Tibial nerve (tissue), 4 donors: Measurements from ENCODE around the gene BCAT1. TPM values are rescaled to one million over a fixed set of nuclear protein-coding genes. Genes with fewer than 3 reads are reported as not detected.

Source experiments
- DNase-seq, 2 donors: peaks; one replicate each; pipeline ENCODE4 v3.0.0-alpha.2; 2019; ENCODE audit warnings: low spot score in 2 of 2
- H3K27ac ChIP-seq, 4 donors: fragments of 200-600 bp; sonication (generic) in 3 of 4; one replicate each; pipeline ENCODE4 v1.5.1; 2017 to 2019; ENCODE audit warnings: mild to moderate bottlenecking in 1 of 4
- H3K27me3 ChIP-seq, 2 donors: fragments of 200-600 bp; sonication (generic) in 1 of 2; one replicate each; pipeline versions ENCODE4 v1.5.1 to v1.6.0; 2017 to 2019
- H3K36me3 ChIP-seq, 3 donors: fragments of 200-600 bp; sonication (generic); one replicate each; pipeline ENCODE4 v1.5.1; 2018 to 2019
- H3K4me1 ChIP-seq, 4 donors: fragments of 200-600 bp; sonication (generic) in 3 of 4; one replicate each; pipeline ENCODE4 v1.5.1; 2017 to 2019
- H3K4me3 ChIP-seq, 4 donors: fragments of 200-600 bp; sonication (generic) in 3 of 4; one replicate each; pipeline ENCODE4 v1.5.1; 2017 to 2019; ENCODE audit warnings: mild to moderate bottlenecking in 1 of 4, moderate library complexity in 1 of 4
- H3K9me3 ChIP-seq, 4 donors: fragments of 200-600 bp; sonication (generic) in 3 of 4; one replicate each; pipeline ENCODE4 v1.5.1; 2017 to 2019
- EP300 ChIP-seq, 2 donors: sonication (generic); formaldehyde crosslinking; IDR thresholded peaks; one replicate each; pipeline ENCODE4 v1.6.1; 2017; ENCODE audit warnings: antibody characterized with exemption in 2 of 2, mild to moderate bottlenecking in 1 of 2
- POLR2A ChIP-seq, 2 donors: fragments of 450-650 bp; IDR thresholded peaks; one replicate each; pipeline ENCODE4 v1.6.1; 2017; ENCODE audit warnings: antibody characterized with exemption in 2 of 2, mild to moderate bottlenecking in 2 of 2, moderate library complexity in 2 of 2
- WGBS, 2 donors: methylation state at CpG; one replicate each; pipeline ENCODE4 v1.1.5; 2018; 5-methylcytosine and 5-hydroxymethylcytosine counted together
- total RNA-seq, 4 donors: library from RNA; depleted of rRNA; stranded (reverse); fragments of >200 nt; gene quantifications; one replicate each; pipeline ENCODE4 v1.1.0, GENCODE V29; 2016
- TF ChIP-seq, protein P1 (sequence below), 5 experiments: fragments of 200-600 bp in 3 of 5; fragments of 450-650 bp in 2 of 5; sonication (generic) in 3 of 5; IDR thresholded peaks; one replicate each; pipeline ENCODE4 v1.5.1; 2016 to 2019; ENCODE audit warnings: antibody characterized with exemption in 5 of 5, mild to moderate bottlenecking in 3 of 5, moderate library complexity in 2 of 5

Gene BCAT1, protein sequence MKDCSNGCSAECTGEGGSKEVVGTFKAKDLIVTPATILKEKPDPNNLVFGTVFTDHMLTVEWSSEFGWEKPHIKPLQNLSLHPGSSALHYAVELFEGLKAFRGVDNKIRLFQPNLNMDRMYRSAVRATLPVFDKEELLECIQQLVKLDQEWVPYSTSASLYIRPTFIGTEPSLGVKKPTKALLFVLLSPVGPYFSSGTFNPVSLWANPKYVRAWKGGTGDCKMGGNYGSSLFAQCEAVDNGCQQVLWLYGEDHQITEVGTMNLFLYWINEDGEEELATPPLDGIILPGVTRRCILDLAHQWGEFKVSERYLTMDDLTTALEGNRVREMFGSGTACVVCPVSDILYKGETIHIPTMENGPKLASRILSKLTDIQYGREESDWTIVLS
- total RNA-seq: 10 to 100 TPM; 17.8 to 41.1 (median 35.0) TPM

DNA sequence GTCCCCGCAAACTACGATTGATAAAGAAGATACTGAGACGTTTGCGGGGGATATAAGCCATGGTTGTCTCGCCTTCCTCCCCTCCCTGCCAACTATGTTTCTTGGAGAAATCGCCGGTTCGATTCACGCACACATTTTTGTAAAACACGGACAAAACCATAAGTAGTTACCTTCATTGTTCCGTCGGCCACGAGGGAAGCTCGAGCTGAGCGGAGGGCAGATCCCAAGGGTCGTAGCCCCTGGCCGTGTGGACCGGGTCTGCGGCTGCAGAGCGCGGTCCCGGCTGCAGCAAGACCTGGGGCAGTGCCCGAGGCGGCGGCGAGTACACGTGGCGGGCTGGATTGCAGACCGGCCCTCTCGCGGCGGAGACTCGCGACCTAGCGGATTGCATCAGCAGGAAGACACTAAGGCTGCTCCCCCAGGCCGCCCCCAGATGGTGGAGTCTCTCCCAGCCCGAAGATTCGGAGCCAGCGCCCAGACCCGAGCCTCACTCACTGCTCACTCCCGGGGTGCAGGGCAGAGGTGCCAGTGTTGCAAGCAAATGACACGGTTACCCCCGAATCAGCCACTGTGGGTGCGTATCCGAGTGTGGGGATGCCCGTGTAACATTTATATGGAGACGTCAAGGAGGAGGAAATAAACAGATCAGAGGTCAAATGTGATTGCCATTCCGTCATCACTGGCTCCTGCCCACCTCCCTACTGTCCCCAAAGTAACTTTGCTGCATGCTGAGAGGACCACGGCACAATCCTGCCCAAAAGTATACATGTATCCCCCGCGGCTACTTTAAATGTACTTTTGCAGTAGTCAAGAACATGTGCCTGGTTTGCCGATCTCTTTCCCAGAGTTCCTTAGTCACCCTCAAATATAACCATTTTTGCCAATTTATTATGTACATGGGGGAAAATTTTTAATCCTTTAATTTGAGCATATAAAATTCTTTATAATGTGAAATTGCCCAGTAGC is at the start of gene BCAT1:
TSS of gene BCAT1 (minus strand) at position 345 of the 966 bp plus-strand sequence. CDS start at position 176, 169 bp downstream.
- Histone ChIP-seq H3K4me1 (peaks cover 0 to 9% (median 0%) of the 10 kb centered on the region in 4 donors), H3K27ac (peak within 1 kb of the TSS in 3 of 4 donors; percentile 7 to 69 (median 31)), H3K36me3 (no peaks in the 10 kb centered on the region), H3K27me3 (no peaks in the 10 kb centered on the region), H3K9me3 (no peaks in the 10 kb centered on the region), H3K4me3 (peak within 1 kb of the TSS; percentile 36 to 81 (median 52))
- 8 to 10% methylated on average over 38 to 44 of the region's 52 CpGs for WGBS, 2 donors
- DNase-seq: peak; percentile 46 to 58
- TF ChIP-seq, protein P1, sequence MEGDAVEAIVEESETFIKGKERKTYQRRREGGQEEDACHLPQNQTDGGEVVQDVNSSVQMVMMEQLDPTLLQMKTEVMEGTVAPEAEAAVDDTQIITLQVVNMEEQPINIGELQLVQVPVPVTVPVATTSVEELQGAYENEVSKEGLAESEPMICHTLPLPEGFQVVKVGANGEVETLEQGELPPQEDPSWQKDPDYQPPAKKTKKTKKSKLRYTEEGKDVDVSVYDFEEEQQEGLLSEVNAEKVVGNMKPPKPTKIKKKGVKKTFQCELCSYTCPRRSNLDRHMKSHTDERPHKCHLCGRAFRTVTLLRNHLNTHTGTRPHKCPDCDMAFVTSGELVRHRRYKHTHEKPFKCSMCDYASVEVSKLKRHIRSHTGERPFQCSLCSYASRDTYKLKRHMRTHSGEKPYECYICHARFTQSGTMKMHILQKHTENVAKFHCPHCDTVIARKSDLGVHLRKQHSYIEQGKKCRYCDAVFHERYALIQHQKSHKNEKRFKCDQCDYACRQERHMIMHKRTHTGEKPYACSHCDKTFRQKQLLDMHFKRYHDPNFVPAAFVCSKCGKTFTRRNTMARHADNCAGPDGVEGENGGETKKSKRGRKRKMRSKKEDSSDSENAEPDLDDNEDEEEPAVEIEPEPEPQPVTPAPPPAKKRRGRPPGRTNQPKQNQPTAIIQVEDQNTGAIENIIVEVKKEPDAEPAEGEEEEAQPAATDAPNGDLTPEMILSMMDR (IDR thresholded peaks at IDR 0.05): peak in 1 of 5 experiments; percentile 33
- TF ChIP-seq POLR2A (IDR thresholded peaks at IDR 0.05): no peak

DNA sequence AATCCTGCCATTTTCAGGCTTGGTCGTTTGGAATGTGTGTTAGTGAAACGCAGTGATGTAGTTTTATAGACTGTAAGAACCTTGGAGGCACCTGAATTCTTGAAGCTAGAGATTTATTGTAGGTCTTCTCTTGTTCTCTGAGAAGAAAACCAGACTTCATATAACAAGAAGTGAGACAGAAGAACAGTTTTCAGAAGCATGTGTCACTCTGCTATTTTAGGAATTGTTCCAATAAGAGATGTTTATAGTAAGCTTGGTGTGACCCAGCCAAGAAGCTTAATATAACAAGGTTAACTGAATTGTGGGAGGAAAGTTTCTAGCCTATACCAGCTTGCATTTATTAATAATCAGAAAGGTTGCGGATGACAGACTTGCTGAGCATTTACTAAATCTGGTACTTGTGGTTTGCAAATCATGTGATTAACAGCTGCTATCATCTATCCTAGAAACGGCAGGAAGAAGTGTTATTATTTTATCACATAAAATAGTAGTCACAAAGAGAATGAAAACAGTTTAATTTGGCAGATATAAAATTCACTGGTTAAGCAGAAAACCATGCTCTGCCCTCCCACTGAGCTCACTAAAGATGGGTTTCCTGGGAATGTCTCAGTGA is 49.2 kb upstream of the BCAT1 start:
- Histone ChIP-seq H3K4me3 (no peak overlapping the region), H3K36me3 (no peaks in the 10 kb centered on the region)
- TF ChIP-seq, protein P1 (IDR thresholded peaks at IDR 0.05): no peak
- TF ChIP-seq EP300 (IDR thresholded peaks at IDR 0.05): no peak
- TF ChIP-seq POLR2A (IDR thresholded peaks at IDR 0.05): no peak

DNA sequence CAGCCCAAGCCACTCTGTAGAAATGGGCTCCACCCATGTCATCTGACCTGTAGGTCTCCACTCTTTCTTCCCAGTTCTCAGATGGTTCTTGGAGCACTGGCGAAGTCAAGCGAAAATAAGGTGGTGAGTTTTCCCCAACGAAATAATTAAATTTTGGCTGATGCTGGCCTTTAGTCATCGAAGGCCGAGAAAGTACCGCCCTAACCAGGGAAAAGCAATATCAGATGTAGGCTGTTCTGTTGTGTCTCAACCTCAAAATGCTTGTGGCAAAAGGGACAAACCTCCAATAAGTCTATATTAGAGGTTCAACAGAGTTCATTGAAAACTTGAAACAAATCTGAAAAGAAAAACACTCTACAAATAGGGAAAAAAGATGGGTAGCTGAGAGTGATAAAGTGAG is 48.6 kb upstream of the BCAT1 start:
- Histone ChIP-seq H3K36me3 (no peaks in the 10 kb centered on the region), H3K27me3 (no peaks in the 10 kb centered on the region), H3K4me3 (no peak overlapping the region), H3K27ac (no peak overlapping the region), H3K4me1 (peaks cover 0 to 13% (median 0%) of the 10 kb centered on the region in 4 donors), H3K9me3 (no peaks in the 10 kb centered on the region)
- no peak for TF ChIP-seq EP300 (IDR thresholded peaks at IDR 0.05)
- TF ChIP-seq, protein P1 (IDR thresholded peaks at IDR 0.05): no peak
- no peak for TF ChIP-seq POLR2A (IDR thresholded peaks at IDR 0.05)
- 89 to 94% methylated on average over 6 of the region's 6 CpGs for WGBS, 2 donors
- no peak for DNase-seq

More for the DNA sequence above, 49.2 kb upstream of the BCAT1 start:
- H3K9me3 ChIP-seq: no peaks in the 10 kb centered on the region
- no peak for DNase-seq
- H3K27ac ChIP-seq: peak overlapping the region in 1 of 4 donors; percentile 3
- WGBS, 2 donors: 34 to 37% methylated on average over 4 of the region's 4 CpGs
- H3K27me3 ChIP-seq: no peaks in the 10 kb centered on the region
- peaks cover 0 to 13% (median 0%) of the 10 kb centered on the region in 4 donors for H3K4me1 ChIP-seq

DNA sequence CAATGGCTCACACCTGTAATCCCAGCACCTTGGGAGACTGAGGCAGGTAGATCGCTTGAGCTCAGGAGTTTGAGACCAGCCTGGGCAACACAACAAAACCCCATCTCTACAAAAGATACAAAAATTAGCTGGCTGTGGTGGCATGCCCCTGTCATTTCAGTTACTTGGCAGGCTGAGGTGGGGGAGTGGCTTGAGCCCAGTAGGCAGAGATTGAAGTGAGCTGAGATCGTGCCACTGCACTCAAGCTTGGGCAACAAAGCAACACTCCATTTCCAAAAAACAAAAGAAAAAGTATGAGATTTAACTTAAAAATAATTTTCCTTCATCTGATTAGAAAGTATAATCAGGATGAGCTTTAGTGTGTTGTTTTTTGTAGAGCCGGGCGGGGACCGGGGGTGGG is 47.9 kb upstream of the BCAT1 start:
- H3K27ac ChIP-seq: no peak overlapping the region

More for the DNA sequence above, 47.9 kb upstream of the BCAT1 start:
- H3K4me3 ChIP-seq: no peak overlapping the region
- WGBS, 2 donors: 78% methylated on average over 5 of the region's 5 CpGs
- no peaks in the 10 kb centered on the region for H3K9me3 ChIP-seq
- no peaks in the 10 kb centered on the region for H3K27me3 ChIP-seq
- no peak for DNase-seq
- H3K36me3 ChIP-seq: no peaks in the 10 kb centered on the region
- H3K4me1 ChIP-seq: peaks cover 0 to 13% (median 0%) of the 10 kb centered on the region in 4 donors
- TF ChIP-seq, protein P1 (IDR thresholded peaks at IDR 0.05): no peak
- TF ChIP-seq EP300 (IDR thresholded peaks at IDR 0.05) (no peak), POLR2A (IDR thresholded peaks at IDR 0.05) (no peak)
